Germinal center (tissue), 1 donor: ENCODE results near the gene TRIP11.

ENCODE experiments used
- DNase-seq: peaks from one replicate; pipeline ENCODE4 v3.0.0; 2012; ENCODE audit warnings: mixed read lengths, low spot score

Gene TRIP11

GRCh38 chr14:91918186-91918883, 121.5 kb downstream of the TRIP11 start:
- DNase-seq, result no peak
